GM15510 (cell line): ENCODE measurements around the gene NADSYN1.

Experiments
- POLR2A ChIP-seq: IDR thresholded peaks from 3 replicates; pipeline ENCODE4 v1.6.1; 2011; ENCODE audit warnings: borderline replicate concordance; ENCODE audit not compliant: insufficient read length; ENCODE audit errors: extremely low read depth

The NADSYN1 gene

DNA sequence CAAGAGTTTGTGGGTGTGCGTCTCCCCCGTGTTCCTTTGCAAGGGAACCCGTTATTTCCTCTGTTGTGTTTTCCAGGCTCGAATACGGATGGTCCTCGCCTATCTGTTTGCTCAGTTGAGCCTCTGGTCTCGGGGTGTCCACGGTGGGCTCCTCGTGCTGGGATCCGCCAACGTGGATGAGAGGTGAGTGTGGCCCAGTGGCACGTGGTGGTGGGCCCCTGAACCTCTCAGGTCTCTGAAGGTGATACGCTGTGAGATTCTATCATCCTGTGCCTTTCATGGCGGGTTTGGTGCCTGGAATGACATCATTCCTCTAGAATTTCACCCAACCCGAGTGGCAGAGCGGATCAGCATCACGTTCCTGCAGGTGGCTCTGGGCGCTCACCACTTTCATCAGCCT, 32.5 kb downstream of the NADSYN1 start:
- TF ChIP-seq POLR2A: no peak

DNA sequence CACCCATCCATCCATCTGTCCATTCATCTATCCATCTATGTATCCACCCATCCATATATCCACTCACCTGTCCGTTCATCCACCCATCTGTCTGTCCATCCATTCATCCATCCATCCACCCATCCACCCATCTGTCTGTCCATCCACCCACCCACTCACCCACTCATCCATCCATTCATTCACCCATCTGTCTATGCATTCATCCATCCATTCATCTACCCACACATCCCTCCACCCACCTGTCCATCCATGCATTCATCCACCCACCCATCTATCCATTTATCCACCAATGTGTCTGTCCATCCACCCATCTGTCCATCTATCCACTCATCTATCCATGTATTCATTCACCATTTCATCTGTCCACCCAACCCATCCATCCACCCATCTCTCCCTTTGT, 33.3 kb downstream of the NADSYN1 start:
- no peak for TF ChIP-seq POLR2A

DNA sequence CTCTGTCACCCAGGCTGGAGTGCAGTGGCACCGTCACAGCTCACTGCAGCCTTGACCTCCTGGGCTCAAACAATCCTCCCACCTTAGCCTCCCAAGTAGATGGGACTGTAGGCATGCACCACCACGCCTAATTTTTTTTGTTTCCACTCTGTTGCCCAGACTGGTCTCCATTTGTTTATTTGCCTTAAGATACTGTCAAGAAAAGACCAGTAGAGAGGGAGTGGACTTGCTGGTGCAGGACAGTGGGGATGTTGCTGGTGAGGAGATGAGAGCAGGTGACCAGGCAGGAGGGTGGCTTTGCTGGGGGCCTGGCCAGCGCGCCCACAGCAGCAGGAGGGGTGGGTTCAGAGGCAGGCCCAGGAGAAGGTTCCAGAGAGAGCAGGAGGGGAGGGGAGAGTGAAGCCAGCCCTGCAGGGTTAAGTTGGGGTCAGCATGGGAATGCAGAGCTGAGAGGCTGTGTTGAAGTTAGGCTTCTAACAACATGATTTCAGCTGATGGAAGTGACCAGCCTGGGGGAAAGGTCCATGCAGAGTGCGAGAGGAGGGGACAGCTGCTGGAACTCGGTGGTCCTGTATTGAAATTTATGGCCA, 35.8 kb downstream of the NADSYN1 start:
- TF ChIP-seq POLR2A: no peak

DNA sequence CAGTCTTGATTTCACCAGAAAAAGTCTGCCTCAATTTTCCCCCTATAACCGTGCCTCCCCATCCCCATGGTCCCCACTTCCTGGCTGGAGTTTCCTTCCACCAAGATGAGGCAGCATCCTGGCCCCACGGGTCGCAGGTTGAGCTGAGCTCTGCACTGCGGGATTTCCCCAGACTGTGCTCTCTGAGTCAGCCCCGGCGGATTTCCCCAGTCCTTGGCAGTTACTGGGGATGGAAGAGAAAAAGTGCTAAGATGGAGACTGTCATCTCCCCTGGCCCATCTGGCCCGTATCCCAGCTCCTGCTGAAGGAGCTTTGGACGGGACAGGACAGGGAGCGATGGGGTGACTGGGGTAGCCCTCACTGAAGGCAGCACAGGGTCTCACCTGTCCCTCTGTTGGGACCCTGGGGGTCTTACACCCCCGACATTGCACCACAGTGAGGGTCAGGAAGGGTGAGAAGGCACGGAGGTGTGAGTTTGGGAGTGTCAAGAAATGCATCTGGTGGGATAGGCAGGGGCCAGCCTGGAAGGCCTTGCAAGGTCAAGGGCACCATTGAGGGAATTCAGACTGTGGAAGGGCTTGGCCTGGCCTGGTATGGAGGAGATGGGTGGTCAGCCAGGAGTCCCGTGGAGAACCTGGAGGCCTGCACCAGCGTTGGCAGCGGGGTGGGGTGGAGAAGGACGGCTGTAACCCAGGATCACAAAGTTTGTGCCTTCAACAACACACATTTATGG, 36.5 kb downstream of the NADSYN1 start:
- no peak for TF ChIP-seq POLR2A

DNA sequence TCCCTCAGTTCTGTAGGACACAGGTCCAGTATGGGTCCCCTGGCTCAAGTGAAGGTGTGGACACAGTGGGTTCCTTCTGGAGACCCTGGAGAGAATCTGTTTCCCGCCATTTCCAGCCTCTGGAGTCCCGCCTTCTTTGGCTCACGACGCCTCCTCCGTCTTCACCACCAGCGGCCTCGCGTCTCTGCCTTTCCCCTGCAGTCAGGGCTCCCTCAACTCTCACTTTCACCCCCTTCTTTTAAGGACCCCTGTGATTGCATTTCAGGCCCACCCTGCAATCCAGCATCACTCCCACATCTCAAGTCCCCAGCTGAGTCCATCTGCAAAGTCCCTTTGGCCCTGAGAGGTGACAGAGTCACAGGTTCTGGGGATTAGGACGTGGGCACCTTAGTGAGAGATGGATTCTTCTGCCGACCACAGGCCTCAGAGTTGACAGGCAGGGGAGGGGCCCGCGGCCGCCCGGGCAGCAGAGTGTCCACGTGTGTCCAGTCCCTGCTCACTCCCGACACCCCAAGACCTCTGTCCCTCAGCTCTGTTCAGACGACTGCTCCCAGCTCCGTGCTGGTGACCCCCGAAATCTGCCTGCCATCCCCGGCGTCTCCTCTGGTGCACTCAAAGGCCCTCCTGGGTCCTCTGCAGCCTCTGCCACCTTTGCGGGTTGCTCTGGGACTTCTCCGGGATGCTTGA, 37.2 kb downstream of the NADSYN1 start:
- no peak for TF ChIP-seq POLR2A

DNA sequence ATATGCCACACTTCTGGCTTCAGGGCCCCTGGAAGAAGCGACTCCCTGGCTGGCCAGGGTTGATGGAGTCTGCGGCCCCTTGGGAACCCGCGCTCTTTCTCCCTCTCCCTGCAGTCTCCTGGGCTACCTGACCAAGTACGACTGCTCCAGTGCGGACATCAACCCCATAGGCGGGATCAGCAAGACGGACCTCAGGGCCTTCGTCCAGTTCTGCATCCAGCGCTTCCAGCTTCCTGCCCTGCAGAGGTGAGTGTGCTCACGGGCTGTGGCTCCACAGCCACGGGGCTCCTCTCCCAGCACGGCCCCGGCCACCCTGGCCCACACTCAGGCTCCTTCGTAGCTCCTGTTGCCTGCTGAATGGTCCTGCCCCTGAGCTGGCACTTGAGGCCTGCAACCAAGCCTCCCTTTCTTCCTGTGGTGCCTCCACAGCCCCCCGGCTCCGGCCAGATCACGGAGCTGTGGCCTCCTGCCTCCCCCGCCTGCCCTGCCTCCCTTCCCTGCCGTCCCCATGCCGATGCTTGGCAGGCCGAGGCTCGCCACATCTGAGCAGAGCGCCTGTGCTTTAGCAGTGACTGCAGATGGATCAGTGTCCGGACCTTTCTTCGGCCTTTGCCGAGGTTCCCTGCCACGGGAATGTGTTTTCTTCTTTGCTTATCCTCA, 37.9 kb downstream of the NADSYN1 start:
- TF ChIP-seq POLR2A: no peak

DNA sequence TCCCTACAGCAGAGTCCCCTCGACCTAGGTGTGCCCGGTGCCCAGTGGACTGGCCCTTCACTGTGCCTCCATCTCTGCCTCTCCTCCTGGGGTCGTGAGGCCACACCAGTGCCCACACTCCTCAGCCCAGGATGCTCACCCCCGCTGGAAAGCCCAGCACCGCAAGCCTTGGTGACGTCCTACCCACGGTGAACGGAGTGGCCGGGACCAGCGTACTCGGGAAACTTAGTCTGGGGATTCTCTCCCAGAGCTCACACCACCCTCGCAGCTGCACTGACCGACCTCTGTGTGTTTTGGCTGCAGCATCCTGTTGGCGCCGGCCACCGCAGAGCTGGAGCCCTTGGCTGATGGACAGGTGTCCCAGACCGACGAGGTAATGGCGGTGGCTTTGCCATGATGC, 38.5 kb downstream of the NADSYN1 start:
- no peak for TF ChIP-seq POLR2A

DNA sequence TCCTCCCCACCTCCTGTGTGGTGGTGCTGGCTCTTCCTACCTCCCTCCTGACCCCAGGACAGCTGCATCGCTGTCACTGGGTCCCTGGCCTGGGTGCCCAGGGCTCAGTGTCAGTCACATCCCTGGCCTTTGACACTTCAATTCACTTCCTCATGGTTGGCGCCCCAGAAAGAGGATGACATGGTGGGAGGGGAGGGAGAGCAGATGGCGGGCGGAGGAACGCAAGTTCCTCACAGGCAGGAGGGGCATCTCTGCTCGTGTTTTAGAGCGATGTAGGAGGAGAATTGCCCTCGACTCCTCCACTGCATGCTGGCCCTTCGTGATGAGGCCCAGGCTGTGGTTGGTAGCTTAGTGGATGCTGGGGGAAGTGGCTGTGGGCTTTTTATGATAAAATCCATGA, 38.9 kb downstream of the NADSYN1 start:
- TF ChIP-seq POLR2A: no peak

DNA sequence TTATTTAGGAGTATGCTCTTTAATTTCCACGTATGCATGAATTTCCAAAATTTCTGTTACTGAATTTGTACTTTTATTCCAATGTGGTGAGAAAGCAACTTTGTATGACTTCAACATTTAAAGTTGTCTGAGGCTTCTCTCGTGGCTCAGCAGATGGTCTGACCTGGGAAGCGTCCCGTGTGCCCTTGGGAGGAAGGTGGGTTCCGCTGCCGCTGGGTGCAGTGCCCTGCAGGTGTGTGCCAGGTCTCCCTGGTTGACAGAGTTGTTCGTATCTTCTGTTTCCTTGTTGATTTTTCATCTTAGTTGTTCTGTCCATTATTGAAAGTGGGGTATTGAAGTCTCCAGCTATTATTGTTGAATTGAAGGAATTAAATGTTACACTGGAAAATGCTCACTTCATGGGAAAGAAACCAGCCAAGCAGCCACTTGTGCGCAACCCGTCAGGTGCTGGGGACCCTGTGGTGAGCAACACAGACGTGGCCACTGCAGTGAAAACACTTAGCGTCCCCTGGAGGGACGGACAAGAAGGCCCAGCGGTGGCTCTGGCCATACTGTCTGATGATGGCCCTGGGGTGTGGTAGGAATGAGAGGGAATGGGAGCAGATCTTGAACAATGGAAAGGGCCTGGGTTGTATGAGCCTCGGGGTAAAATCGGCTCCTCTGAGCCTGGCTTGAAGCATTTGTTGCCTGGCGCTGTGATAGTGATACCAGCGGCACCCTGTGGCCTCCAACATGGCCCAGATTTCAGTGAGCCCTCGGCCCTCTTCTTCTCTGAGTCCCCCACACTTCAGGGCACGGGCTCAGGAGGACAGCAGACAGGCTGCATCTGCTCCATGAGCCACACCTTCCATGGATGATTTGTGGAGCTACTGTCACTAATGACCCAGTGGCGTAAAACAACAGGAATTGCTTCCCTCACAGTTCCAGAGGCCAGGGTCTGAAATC, 42.6 kb downstream of the NADSYN1 start:
- TF ChIP-seq POLR2A: no peak

DNA sequence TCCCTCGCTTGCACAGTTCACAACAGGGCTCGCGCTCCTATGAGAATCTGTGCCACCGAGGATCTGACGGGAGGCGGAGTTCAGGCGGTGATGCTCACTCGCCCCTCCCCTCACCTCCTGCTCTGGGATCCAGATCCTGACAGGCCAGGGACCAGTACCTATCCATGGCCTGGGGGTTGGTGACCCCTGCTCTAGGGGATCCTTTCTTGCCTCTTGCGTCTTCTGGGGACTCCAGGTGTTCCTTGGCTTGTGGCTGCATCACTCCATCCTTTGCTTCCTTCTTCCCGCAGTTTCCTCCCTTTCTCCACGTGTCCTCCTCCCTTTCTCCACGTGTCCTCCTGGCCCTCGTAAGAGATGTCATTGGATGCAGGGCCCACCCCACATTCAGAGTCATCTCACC, 43.4 kb downstream of the NADSYN1 start:
- no peak for TF ChIP-seq POLR2A

DNA sequence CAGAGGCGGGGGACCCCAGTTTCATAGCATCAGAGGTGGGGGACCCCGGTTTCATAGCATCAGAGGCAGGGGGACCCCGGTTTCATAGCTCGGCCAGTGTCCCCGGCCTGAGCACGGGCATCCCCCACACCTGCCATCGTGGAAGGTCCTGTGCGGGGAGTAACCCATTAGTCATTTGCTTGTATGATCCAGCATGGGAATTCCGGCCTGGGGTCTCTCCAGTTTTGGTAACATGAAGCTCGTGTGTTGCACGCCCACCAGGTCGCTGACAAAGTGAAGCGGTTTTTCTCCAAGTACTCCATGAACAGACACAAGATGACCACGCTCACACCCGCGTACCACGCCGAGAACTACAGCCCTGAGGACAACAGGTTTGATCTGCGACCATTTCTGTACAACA, 45.1 kb downstream of the NADSYN1 start:
- TF ChIP-seq POLR2A: no peak

DNA sequence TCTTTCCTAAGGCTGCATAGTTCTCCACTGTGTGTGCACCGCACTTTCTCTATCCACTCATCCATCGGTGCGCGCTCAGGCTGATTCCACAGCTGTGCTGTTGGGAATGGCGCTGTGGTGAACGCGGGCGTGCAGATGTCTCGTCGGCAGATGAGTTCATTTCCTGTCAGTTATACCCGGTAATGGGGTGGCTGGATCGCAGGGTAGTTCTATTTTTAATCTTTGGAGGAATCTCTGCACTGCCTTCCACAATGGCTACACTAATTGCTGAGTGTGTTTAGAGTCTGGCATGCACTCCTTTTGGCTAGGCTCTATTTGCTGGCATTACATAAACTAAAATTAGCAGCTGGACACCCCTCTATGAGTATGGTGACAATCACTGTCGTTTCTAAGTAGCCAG, 46.1 kb downstream of the NADSYN1 start:
- TF ChIP-seq POLR2A: no peak

DNA sequence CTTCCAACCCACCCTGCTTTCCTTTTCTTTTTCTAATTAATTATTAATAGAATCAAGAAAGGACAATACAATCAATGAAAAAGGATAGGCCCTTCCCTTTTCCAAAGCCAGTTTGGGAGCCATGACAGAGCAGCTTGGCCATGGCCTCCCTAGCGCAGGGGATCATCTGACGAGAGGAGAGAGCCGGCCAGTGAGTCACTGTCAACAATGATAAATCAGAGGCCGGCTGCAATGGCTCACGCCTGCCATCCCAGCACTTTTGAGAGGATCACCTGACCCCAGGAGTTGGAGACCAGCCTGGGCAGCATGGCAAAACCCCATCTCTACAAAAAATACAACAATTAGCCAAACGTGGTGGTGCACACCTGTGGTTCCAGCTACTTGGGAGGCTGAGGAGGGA, 46.5 kb downstream of the NADSYN1 start:
- TF ChIP-seq POLR2A: no peak

DNA sequence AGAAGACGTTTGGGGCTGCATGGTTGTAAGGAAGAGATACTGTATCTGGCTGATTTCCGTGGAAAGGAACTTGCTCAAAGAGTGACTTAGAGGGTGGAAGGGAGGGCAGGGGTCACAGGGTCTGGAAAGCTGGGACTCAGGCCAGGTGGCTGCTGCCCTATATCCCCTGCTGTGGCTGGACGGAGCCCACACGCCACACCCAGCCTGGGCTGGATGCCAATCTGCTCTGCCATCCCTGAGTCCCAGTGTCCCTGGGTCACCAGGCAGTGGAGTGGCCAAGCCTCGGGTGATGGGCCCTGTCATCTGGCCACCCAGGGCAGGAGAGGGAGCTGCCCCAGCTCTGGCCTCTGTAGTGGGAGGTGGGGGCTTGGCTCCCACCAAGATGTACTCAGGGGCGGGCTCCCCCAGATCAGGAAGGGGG, 47.6 kb downstream of the NADSYN1 start:
- TF ChIP-seq POLR2A: no peak
